Transverse colon (tissue), 4 donors: ENCODE measurements around the gene CCDC148. TPM values are rescaled to one million over a fixed set of nuclear protein-coding genes. Genes with fewer than 3 reads are reported as not detected.

Experiments used
- DNase-seq: peaks from one replicate; pipeline ENCODE4 v3.0.0-alpha.2; 2019
- H3K27ac ChIP-seq, 4 donors: fragments of 200-600 bp; sonication (generic); 2 replicates each; pipeline ENCODE4 v1.5.1; 2016 to 2018; ENCODE audit warnings: inconsistent platforms in 4 of 4
- H3K27me3 ChIP-seq: fragments of 200-600 bp; sonication (generic); 2 replicates; pipeline ENCODE4 v1.5.1; 2017; ENCODE audit warnings: inconsistent platforms
- H3K36me3 ChIP-seq, 4 donors: fragments of 200-600 bp; sonication (generic); 2 replicates each; pipeline ENCODE4 v1.5.1; 2017 to 2019; ENCODE audit warnings: inconsistent platforms in 4 of 4
- H3K4me1 ChIP-seq, 4 donors: fragments of 200-600 bp; sonication (generic); 2 replicates each; pipeline ENCODE4 v1.5.1; 2017 to 2020; ENCODE audit warnings: inconsistent platforms in 4 of 4
- H3K4me3 ChIP-seq, 4 donors: fragments of 200-600 bp; sonication (generic); 1 replicate in 1 of 4; 2 replicates in 3 of 4; pipeline versions ENCODE4 v1.5.1 to v1.6.1; 2017 to 2019; ENCODE audit warnings: inconsistent platforms in 4 of 4
- H3K9me3 ChIP-seq, 2 donors: fragments of 200-600 bp; sonication (generic); 2 replicates each; pipeline ENCODE4 v1.5.1; 2017 to 2019; ENCODE audit warnings: inconsistent platforms in 2 of 2
- CTCF ChIP-seq, 5 experiments: fragments of 200-600 bp in 3 of 5; fragments of 450-650 bp in 2 of 5; sonication (generic) in 3 of 5; IDR thresholded peaks; 1 replicate in 2 of 5; 2 replicates in 3 of 5; pipeline ENCODE4 v1.5.1; 2016 to 2017; ENCODE audit warnings: antibody characterized with exemption in 5 of 5, inconsistent platforms in 3 of 5, mild to moderate bottlenecking in 2 of 5, moderate library complexity in 1 of 5
- EP300 ChIP-seq: sonication (generic); formaldehyde crosslinking; IDR thresholded peaks from one replicate; pipeline ENCODE4 v1.6.1; 2017; ENCODE audit warnings: antibody characterized with exemption, low read depth
- POLR2A ChIP-seq: fragments of 450-650 bp; IDR thresholded peaks from one replicate; pipeline ENCODE4 v1.6.1; 2016; ENCODE audit warnings: antibody characterized with exemption, mild to moderate bottlenecking, moderate library complexity
- POLR2AphosphoS5 ChIP-seq, 3 donors: sonication (generic); formaldehyde crosslinking; IDR thresholded peaks; one replicate each; pipeline ENCODE4 v1.6.1; 2016; ENCODE audit warnings: antibody characterized with exemption in 3 of 3
- whole genome bisulfite sequencing, 2 donors: methylation state at CpG; one replicate each; pipeline ENCODE4 v1.1.5; 2018; ENCODE audit warnings: low coverage in 1 of 2; 5-methylcytosine and 5-hydroxymethylcytosine counted together
- in situ Hi-C, 4 donors: fragments of 200-750 bp; cut with MboI; loops; one replicate each; pipeline versions ENCODE4 v1.15.0 to v1.15.1; 2017; ENCODE audit warnings: low sequenced_read_pairs in 3 of 4, low pct_ligation_motif_present in 1 of 4, low pct_unique_long_range_greater_than_20kb in 1 of 4
- intact Hi-C: fragments of 100-400 bp; cut with DNase I; formaldehyde crosslinking; loops from one replicate; pipeline ENCODE4 v1.15.1; 2023; ENCODE audit warnings: low total_unique reads
- total RNA-seq, 4 donors: library from RNA; depleted of rRNA; stranded (reverse); fragments of >200 nt; gene quantifications; one replicate each; pipeline ENCODE4 v1.1.0, GENCODE V29; 2016

The CCDC148 gene
- total RNA-seq, 4 donors from 2014 or later: 0.48 TPM; not detected in 3

GRCh38 chr2:158378926-158379325, 77.6 kb downstream of the CCDC148 start:
- H3K27ac ChIP-seq: no peak overlapping the region
- 87 to 100% methylated on average over 1 of the region's 1 CpG for WGBS, 2 donors
- no peaks in the 10 kb centered on the region for H3K9me3 ChIP-seq
- no peaks in the 10 kb centered on the region for H3K36me3 ChIP-seq
- no peaks in the 10 kb centered on the region for H3K4me1 ChIP-seq
- no peak overlapping the region for H3K4me3 ChIP-seq
- TF ChIP-seq CTCF (IDR thresholded peaks at IDR 0.05) (no peak), POLR2A (no peak), POLR2AphosphoS5 (IDR thresholded peaks at IDR 0.05) (no peak), EP300 (no peak)
- in situ Hi-C loops: no loop called here
- intact Hi-C loops: no loop called here
- no peaks in the 10 kb centered on the region for H3K27me3 ChIP-seq
- no peak for DNase-seq

GRCh38 chr2:158366342-158366741, 90.2 kb downstream of the CCDC148 start:
- in situ Hi-C loops (no loop called here), intact Hi-C loops (no loop called here)
- no peak overlapping the region for H3K4me3 ChIP-seq
- no peaks in the 10 kb centered on the region for H3K4me1 ChIP-seq
- no peaks in the 10 kb centered on the region for H3K9me3 ChIP-seq
- H3K27ac ChIP-seq: no peak overlapping the region
- no peak for DNase-seq
- TF ChIP-seq POLR2AphosphoS5 (IDR thresholded peaks at IDR 0.05) (no peak), POLR2A (no peak), CTCF (IDR thresholded peaks at IDR 0.05) (no peak), EP300 (no peak)
- no peaks in the 10 kb centered on the region for H3K27me3 ChIP-seq
- 69 to 92% methylated on average over 2 to 5 of the region's 5 CpGs for WGBS, 2 donors
- no peaks in the 10 kb centered on the region for H3K36me3 ChIP-seq

- WGBS, 2 donors: 56% methylated on average over 4 of the region's 4 CpGs; no CpG with 5 or more reads in 1 of the 2 donors
- DNase-seq: no peak
- Histone ChIP-seq H3K27ac (no peak overlapping the region), H3K27me3 (no peaks in the 10 kb centered on the region), H3K9me3 (no peaks in the 10 kb centered on the region), H3K4me3 (no peak overlapping the region), H3K36me3 (no peaks in the 10 kb centered on the region), H3K4me1 (no peaks in the 10 kb centered on the region)
- TF ChIP-seq CTCF (IDR thresholded peaks at IDR 0.05): no peak
- TF ChIP-seq POLR2AphosphoS5 (IDR thresholded peaks at IDR 0.05): no peak
- no peak for TF ChIP-seq POLR2A
- TF ChIP-seq EP300: no peak
- intact Hi-C loops (no loop called here), in situ Hi-C loops (no loop called here)
These were observed 96.7 kb downstream of the CCDC148 start for GRCh38 chr2:158359846-158360245.

- no peak for DNase-seq
- WGBS, 2 donors: 77 to 88% methylated on average over 2 of the region's 2 CpGs
- no peak overlapping the region for H3K27ac ChIP-seq
- no peaks in the 10 kb centered on the region for H3K4me1 ChIP-seq
- H3K9me3 ChIP-seq: no peaks in the 10 kb centered on the region
- no peaks in the 10 kb centered on the region for H3K27me3 ChIP-seq
- H3K36me3 ChIP-seq: no peaks in the 10 kb centered on the region
- intact Hi-C loops: no loop called here
- TF ChIP-seq CTCF (IDR thresholded peaks at IDR 0.05) (no peak), POLR2A (no peak), POLR2AphosphoS5 (IDR thresholded peaks at IDR 0.05) (no peak), EP300 (no peak)
- no peak overlapping the region for H3K4me3 ChIP-seq
- in situ Hi-C loops: no loop called here
These were observed 98.9 kb downstream of the CCDC148 start for GRCh38 chr2:158357699-158358098.
